Endothelial cell of umbilical vein (primary cell): Measurements from ENCODE around the gene CD37.

Experiments used
- CTCF ChIP-seq, 2 donors: IDR thresholded peaks; 1 replicate in 1 of 2; 2 replicates in 1 of 2; pipeline ENCODE4 v1.5.1; 2011; ENCODE audit warnings: low read length in 2 of 2, mild to moderate bottlenecking in 2 of 2, moderate library complexity in 2 of 2, control low read depth in 1 of 2, inconsistent platforms in 1 of 2, low read depth in 1 of 2; ENCODE audit not compliant: insufficient read depth in 1 of 2; ENCODE audit errors: extremely low read depth in 1 of 2
- EZH2 ChIP-seq: IDR thresholded peaks from 2 replicates; pipeline ENCODE4 v1.6.1; 2012; ENCODE audit warnings: borderline replicate concordance, low read depth, mild to moderate bottlenecking, moderate library complexity, low read length, inconsistent platforms; ENCODE audit not compliant: severe bottlenecking
- MYC ChIP-seq: IDR thresholded peaks from one replicate; pipeline ENCODE4 v1.6.1; 2011; ENCODE audit warnings: mild to moderate bottlenecking, low read depth, low read length
- POLR2A ChIP-seq: IDR thresholded peaks from 2 replicates; pipeline ENCODE4 v1.6.1; 2012; ENCODE audit warnings: low read depth, mild to moderate bottlenecking, control low read depth, low read length
- POLR2AphosphoS5 ChIP-seq: IDR thresholded peaks from 2 replicates; pipeline ENCODE4 v1.6.1; 2012; ENCODE audit warnings: low read depth, mild to moderate bottlenecking, control low read depth, low read length, moderate library complexity; ENCODE audit not compliant: insufficient read depth

DNA sequence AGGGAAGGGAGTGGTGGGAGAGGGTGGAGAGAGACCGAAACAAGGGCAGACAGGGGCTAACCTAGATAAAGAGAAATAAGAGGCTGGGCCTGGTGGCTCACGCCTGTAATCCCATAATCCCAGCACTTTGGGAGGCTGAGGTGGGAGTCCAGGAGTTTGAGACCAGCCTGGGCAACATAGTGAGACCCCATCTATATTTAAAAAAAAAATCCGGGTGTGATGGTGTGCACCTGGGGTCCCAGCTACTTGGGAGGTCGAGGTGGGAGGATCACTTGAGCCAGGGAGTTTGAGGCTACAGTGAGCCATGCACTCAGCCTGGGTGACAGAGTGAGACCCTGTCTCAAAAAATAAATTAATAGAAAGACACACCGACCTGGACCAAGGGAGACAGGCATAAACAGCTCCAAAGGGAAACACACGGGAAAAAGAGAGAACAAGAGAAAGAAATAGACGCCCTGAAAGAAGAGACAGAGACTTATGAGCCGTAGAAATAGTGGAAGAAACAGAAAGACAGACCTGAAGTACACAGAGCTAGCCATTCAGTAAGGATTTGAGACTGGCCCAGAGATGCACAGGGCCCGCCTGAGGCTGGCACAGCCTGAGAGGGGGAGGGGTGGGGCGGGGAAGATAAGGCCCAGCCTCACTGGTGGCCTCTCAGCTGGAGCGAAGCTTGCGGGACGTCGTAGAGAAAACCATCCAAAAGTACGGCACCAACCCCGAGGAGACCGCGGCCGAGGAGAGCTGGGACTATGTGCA is 2.2 kb downstream of the CD37 start:
- no peak for TF ChIP-seq CTCF (IDR thresholded peaks at IDR 0.05; ENCODE audit: extremely low read depth in 1 of 2, insufficient read depth in 1 of 2, low read depth in 1 of 2, low read length in 2 of 2)
- TF ChIP-seq POLR2A, result no peak
- peak; percentile 10 for TF ChIP-seq POLR2AphosphoS5
- no peak for TF ChIP-seq EZH2
- TF ChIP-seq MYC, result no peak
